OCI-M2 (cell line): ENCODE results near the gene ELK3.

Experiments
- DNase-seq: peaks from one replicate; lab custom pipeline; 2025; ENCODE audit not compliant: unreplicated experiment; lab: John Stamatoyannopoulos, UW

ELK3 gene

GRCh38 chr12:96234591-96235483 lies 40.7 kb downstream of the ELK3 start:
- no peak for DNase-seq

GRCh38 chr12:96235484-96235826 lies 41.3 kb downstream of the ELK3 start:
- DNase-seq, result no peak

GRCh38 chr12:96236221-96236822 lies 42.1 kb downstream of the ELK3 start:
- DNase-seq, result no peak

GRCh38 chr12:96237035-96237434 lies 42.9 kb downstream of the ELK3 start:
- DNase-seq, result no peak

GRCh38 chr12:96237465-96238077 lies 43.4 kb downstream of the ELK3 start:
- DNase-seq, result no peak

GRCh38 chr12:96238336-96239047 lies 44.3 kb downstream of the ELK3 start:
- DNase-seq, result no peak

GRCh38 chr12:96239711-96240635 lies 45.8 kb downstream of the ELK3 start:
- DNase-seq, result no peak

GRCh38 chr12:96240656-96241055 lies 46.5 kb downstream of the ELK3 start:
- DNase-seq, result no peak

GRCh38 chr12:96241431-96241830 lies 47.3 kb downstream of the ELK3 start:
- no peak for DNase-seq

- DNase-seq, result no peak
Observed at GRCh38 chr12:96241846-96242256, 47.7 kb downstream of the ELK3 start.

GRCh38 chr12:96242597-96242996 lies 48.4 kb downstream of the ELK3 start:
- no peak for DNase-seq

- no peak for DNase-seq
Observed at GRCh38 chr12:96244826-96245225, 50.7 kb downstream of the ELK3 start.

GRCh38 chr12:96246926-96247505 lies 52.8 kb downstream of the ELK3 start:
- no peak for DNase-seq

GRCh38 chr12:96247563-96247962 lies 53.4 kb downstream of the ELK3 start:
- no peak for DNase-seq

GRCh38 chr12:96248136-96248931 lies 54.2 kb downstream of the ELK3 start:
- DNase-seq, result no peak

- DNase-seq, result no peak
Observed at GRCh38 chr12:96249196-96250118, 55.3 kb downstream of the ELK3 start.

GRCh38 chr12:96250119-96250685 lies 56.0 kb downstream of the ELK3 start:
- no peak for DNase-seq

GRCh38 chr12:96255077-96255476 lies 60.9 kb downstream of the ELK3 start:
- no peak for DNase-seq
